Renal cortical epithelial cell (primary cell): ENCODE data around the gene POPDC2. TPM values are rescaled to one million over a fixed set of nuclear protein-coding genes. Genes with fewer than 3 reads are reported as not detected.

Experiments used
- DNase-seq: peaks from one replicate; pipeline ENCODE4 v3.0.0-alpha.2; 2011; ENCODE audit warnings: low read depth
- total RNA-seq: library from RNA; depleted of rRNA; stranded (reverse); fragments of >200 nt; gene quantifications from 2 replicates; pipeline ENCODE4 v1.2.3, GENCODE V29; 2014

POPDC2 gene
- total RNA-seq, 1 donor from 2014 or later = 0.40 TPM

GRCh38 chr3:119672776-119673175 lies 12.4 kb upstream of the POPDC2 start:
- no peak for DNase-seq

- peak; percentile 16 for DNase-seq
Observed at GRCh38 chr3:119669906-119670570, 9.6 kb upstream of the POPDC2 start.

- no peak for DNase-seq
Observed at GRCh38 chr3:119665954-119666559, 5.7 kb upstream of the POPDC2 start.

GRCh38 chr3:119664850-119665379 lies 4.5 kb upstream of the POPDC2 start:
- no peak for DNase-seq

- DNase-seq = no peak
Observed at GRCh38 chr3:119664370-119664769, 4.0 kb upstream of the POPDC2 start.

GRCh38 chr3:119663885-119664284 lies 3.5 kb upstream of the POPDC2 start:
- DNase-seq = no peak

- no peak for DNase-seq
Observed at GRCh38 chr3:119662604-119663373, 2.4 kb upstream of the POPDC2 start.

- DNase-seq = no peak
Observed at GRCh38 chr3:119659606-119660291, 640 bp downstream of the POPDC2 start.

GRCh38 chr3:119658994-119659393 lies 1.4 kb downstream of the POPDC2 start:
- DNase-seq = no peak

GRCh38 chr3:119657887-119658702 lies 2.3 kb downstream of the POPDC2 start:
- no peak for DNase-seq

- DNase-seq = no peak
Observed at GRCh38 chr3:119653876-119654275, 6.5 kb downstream of the POPDC2 start.

GRCh38 chr3:119652306-119653033 lies 7.9 kb downstream of the POPDC2 start:
- DNase-seq = no peak

GRCh38 chr3:119649761-119650160 lies 10.6 kb downstream of the POPDC2 start:
- DNase-seq = no peak

GRCh38 chr3:119647843-119648575 lies 12.4 kb downstream of the POPDC2 start:
- DNase-seq = no peak

GRCh38 chr3:119647171-119647570 lies 13.2 kb downstream of the POPDC2 start:
- DNase-seq = no peak

- DNase-seq = no peak
Observed at GRCh38 chr3:119645813-119646212, 14.6 kb downstream of the POPDC2 start.

GRCh38 chr3:119644481-119644880 lies 15.9 kb downstream of the POPDC2 start:
- no peak for DNase-seq

- peak; percentile 86 for DNase-seq
Observed at GRCh38 chr3:119643528-119643927, 16.9 kb downstream of the POPDC2 start.

GRCh38 chr3:119642746-119643473 lies 17.5 kb downstream of the POPDC2 start:
- DNase-seq = no peak
